NCI-H345 treated with DMSO at 0.1 percent for 48 hours (cell line): ENCODE data around the gene SARS2.
"Not testable (repeated sequence)": the region's sequence is repeated elsewhere in the genome, so short reads cannot be mapped to it uniquely, and the experiment has no call there.

Experiments used
- DNase-seq: peaks from one replicate; lab custom pipeline; 2025; ENCODE audit not compliant: unreplicated experiment; lab: John Stamatoyannopoulos, UW

Gene SARS2

GRCh38 chr19:38894968-38895367 lies 35.6 kb downstream of the SARS2 start:
- no peak for DNase-seq

- no peak for DNase-seq
Measured at GRCh38 chr19:38893341-38893771, 37.2 kb downstream of the SARS2 start.

DNA sequence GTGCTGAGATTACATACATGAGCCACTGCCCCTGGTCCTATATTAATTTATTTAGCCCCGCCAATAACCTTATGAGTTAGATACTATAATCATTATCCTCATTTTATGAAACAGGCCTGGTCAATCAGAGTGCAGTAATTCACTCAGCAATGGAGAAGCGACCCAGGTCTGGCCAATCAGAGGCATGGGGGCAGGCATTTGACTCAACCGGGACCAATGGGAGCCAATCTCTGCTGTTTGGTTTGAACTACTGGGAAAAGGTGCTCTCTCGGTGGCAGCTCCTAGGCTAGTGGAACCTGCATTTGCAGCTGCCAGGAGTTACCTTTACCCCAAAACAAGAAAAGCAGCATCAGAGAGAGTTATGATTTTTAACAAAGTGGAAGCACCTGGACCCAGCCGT lies 37.7 kb downstream of the SARS2 start:
- DNase-seq: no peak

DNA sequence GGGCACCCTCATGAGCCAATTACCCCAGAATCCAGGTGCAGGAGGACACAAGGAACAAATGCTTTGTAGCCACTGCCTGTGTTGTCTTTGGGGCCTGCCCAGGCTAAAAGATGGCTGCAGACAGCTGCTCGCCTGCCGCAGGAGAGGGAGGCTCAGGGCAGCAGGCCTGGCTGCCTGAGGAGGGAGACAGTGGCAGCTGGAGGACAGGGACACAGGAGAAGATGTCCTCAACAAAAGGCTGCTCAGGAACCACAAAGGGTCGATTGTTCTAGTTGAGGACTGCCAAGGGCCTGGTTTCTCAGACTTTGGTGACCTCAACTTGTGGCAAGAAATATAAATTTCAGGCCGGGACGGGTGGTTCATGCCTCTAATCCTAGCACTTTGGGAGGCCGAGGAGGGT lies 38.8 kb downstream of the SARS2 start:
- no peak for DNase-seq

DNA sequence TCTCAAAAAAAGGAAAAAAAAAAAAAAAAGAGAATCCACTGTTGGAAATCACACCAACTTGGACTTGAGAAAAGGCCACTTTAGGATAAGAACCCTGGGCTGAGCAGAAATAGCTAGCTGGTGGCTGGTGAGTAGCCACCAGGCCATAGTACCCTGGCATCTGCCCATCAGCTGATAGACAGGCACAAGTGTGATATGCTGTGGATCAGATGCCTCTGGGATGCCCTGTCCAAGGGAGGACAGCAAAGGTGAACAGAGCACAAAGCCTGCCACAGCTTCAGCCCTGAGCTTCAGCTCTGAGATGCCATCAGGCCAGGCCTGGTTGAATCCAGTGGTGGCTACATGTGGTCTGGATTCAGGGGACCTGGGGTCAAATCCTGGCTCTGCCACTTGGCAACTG lies 39.9 kb downstream of the SARS2 start:
- no peak for DNase-seq

- DNase-seq: no peak
Measured at GRCh38 chr19:38889803-38890202, 40.8 kb downstream of the SARS2 start.

DNA sequence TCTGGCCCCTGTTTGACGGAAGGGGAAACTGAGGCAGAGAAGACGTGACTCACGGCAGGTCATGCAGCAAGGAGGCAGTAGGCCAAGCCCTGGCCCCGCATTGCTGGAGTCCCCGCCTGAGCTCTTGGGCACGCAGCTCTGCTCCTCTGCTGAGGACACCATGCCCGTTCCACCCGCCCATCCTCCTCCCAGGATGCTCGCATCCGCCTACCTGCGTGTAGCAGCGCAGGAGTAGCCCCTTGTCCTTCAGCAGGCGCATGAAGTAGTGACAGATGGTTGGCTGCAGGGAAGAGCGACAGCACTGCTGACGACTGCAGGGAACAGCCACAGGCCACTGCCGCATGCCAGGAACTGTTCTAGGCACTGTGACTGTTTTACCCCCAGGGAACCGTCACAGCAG lies 41.7 kb downstream of the SARS2 start:
- DNase-seq: no peak

GRCh38 chr19:38884691-38885090 lies 45.9 kb downstream of the SARS2 start:
- DNase-seq: not testable (repeated sequence)

DNA sequence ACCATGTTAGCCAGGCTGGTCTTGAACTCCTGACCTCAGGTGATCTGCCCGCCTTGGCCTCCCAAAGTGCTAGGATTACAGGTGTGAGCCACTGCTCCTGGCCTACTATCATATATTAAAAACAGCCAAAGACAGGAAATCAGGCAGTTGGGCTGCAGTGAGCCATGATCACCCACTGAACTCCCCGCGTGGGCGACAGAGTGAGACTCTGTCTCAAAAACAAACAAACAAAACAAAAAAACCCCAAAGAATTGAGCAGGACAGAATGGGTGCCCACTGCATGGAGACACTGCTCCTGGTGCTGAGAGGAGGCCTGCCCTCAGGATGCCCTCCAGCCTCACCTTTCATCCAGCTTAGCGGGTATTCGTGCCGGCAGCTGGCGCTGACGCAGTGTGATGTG lies 47.3 kb downstream of the SARS2 start:
- DNase-seq: no peak

- no peak for DNase-seq
Measured at GRCh38 chr19:38880882-38881609, 49.5 kb downstream of the SARS2 start.

GRCh38 chr19:38880076-38880881 lies 50.3 kb downstream of the SARS2 start:
- no peak for DNase-seq

- DNase-seq: no peak
Measured at GRCh38 chr19:38879400-38879751, 51.2 kb downstream of the SARS2 start.

- no peak for DNase-seq
Measured at GRCh38 chr19:38878575-38879399, 51.8 kb downstream of the SARS2 start.

DNA sequence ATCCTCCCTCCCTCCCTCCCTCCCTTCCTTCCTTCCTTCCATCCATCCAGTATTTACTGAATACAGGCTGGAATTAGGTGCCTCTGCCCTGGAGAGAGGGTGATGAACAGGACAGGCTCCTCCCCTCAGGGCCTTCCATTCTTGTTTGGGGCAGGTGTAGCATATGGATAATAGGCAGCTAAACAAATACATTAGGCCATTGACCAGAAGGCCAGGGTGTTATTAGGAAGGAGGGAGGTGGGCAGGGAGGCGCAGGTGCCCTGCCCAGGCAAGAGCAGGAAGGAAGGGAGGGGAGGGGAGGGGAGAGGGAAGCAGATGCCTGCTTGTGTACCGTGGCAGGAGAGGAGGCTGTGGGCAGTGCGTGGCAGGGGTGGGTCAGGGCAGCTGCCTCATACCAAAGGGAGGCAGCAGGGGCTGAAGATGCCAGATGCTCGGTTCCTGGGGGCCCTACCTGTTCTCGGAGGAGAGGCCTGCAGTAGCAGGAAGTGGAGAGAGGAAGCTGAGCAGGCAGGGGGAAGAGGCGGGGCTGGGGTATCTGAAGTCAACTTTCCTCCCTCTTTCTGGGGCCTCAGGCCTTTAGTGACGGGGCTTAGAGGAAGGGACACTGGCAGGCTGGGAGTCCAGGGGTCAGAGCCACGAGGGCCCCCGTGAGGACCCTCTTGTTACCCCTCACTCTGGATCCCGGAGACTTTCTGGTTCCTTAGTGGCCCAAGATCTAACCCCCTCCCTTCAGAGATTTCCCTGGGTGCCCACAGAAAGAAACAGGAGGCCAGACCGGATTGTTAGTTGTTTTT lies 52.6 kb downstream of the SARS2 start, which contains the start of gene RINL:
Gene RINL, minus strand, starts transcription at position 495 of the 794 bp plus-strand sequence. CDS start 1,533 bp downstream, outside the sequence.
- DNase-seq: peak; percentile 71

DNA sequence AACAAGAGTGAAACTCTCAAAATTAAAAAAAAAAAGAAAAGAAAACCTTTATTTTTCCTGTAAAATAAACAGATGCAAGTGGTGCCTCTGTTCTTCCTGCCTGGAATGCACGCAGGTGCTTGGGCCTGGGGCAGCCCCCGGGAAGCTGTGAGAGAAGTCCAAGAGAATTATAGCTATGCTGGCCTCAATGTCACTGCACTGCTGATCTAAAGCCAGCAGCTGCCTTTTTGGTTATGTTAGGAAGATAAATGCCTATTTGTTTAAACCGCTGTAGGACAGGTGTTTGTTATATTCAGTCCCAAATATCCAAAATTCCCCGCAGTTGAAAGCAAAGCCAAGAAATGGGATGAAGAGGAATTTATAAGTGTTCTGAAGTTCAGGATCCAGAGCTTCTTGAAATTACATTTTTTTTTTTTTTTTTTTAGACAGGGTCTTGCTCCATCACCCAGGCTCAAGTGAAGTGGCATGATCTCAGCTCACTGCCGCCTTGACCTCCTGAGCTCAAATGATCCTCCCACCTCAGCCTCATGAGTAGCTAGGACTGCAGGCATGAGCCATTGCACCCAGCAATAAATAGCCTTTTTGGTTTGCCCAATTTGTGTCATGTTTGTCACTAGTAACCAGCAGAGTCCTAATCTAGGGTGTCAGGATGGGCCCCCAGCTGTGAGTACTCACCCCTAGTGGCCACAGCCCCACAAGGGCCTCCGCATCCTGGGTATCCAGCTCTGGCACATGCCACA lies 54.7 kb downstream of the SARS2 start:
- no peak for DNase-seq

DNA sequence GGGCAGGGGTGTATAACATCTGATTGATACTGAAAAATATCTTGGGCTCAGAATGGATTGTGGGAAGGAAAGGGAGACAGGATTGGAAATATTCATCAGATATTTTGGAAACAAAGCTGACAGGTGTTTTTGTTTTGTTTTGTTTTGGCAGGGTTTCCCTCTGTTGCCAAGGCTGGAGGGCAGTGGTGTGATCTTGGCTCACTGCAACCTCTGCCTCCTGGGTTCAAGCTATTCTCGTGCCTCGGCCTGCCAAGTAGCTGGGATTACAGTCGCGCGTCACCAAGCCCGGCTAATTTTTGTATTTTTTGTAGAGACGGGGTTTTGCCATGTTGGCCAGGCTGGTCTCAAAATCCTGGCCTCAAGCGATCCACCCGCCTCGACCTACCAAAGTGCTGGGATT lies 57.2 kb downstream of the SARS2 start:
- DNase-seq: not testable (repeated sequence)

DNA sequence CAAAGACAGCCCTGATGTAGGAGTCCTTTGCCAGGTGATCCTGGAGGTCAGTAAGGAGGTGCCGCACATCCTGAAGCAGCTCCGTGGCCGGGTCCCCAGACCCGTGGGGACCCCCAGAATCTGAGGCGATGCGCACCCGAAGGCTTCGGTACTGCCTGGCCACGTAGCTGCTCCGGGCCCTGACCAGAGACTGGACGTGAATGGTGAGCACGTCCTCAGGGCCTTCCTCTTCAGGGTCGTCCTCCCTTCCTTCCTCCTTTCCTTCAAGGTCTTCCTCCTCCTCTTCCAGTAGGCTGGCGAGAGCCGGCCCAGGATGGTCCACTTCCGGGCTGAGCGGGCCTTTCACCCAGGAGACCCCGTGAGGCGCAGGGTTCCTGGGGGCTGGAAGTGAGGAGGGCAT lies 60.0 kb downstream of the SARS2 start:
- no peak for DNase-seq

DNA sequence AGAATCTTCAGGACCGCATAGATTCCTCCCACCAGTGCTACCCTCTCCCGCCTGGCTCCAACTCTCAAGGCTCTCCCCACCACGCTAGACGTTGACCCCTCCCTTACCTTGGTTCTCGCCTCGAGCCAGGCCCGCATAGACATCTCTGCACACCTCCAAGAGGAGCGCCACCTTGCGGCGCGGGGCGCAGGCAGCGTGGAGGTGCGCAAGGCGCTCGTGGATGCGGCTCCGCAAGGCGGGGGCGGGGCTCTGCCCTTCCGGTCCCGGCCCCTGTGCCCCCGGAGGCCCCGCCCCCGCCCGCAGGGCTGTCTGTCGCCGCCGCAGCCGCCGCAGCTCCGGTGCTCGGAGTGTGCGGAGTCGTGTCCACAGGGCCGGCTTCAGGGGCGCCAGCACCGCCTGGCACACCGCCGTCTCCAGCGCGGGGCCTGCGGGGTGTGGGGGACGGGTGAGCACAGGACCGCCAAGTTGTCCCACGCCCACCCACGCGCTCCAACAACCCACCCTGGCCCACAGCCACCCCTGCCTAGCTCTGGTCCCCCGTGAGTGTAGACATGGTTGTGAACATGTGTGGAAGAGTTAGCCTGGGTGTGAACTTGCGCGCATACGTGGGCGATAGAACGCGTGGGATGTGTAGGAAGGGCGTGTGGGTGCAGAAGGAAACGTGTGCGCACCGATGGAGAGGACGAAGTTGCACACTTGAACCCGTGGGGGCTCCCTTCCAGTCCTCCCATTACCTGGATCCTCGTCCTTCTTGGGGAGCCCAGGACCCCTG lies 60.5 kb downstream of the SARS2 start:
- peak; percentile 45 for DNase-seq

DNA sequence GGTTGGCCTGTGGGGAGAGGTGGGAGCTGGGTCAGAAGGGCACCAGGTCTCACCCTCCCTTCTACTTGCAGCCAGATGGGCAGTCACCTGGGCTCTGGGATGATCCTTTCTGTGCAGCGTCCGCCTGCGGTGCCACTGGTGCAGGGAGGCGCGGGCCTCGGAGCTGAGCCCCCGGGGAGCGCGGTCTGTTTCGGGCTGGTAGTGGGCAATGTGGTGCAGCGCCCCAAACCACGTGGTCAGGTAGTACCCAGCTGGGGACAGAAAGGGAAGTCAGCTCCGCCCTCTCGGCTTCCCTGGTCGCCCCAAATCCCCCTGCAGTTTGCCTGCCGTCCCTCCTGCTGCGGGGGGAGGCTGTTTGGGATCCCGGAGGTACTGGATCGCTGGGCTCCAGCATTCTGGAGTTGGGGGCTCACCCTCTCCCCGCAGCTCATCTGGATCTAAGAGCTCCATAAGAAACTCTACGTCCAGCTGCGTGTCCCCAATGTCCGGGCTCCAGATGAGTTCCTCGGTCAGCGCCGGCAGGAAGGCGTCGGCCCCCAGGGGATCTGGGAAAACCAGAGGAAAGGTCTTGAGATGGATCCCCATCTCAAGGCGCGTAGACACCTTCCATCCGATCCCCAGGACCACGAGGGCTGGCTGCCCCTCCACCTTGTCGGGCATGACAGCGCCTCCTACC lies 61.3 kb downstream of the SARS2 start:
- DNase-seq: no peak
